GM19099 (cell line): Measurements from ENCODE around the gene IFNL4.

Experiments
- POLR2A ChIP-seq: IDR thresholded peaks from 3 replicates; pipeline ENCODE4 v1.6.1; 2011; ENCODE audit warnings: low read depth; ENCODE audit not compliant: insufficient read length; ENCODE audit errors: extremely low read depth

The IFNL4 gene

DNA sequence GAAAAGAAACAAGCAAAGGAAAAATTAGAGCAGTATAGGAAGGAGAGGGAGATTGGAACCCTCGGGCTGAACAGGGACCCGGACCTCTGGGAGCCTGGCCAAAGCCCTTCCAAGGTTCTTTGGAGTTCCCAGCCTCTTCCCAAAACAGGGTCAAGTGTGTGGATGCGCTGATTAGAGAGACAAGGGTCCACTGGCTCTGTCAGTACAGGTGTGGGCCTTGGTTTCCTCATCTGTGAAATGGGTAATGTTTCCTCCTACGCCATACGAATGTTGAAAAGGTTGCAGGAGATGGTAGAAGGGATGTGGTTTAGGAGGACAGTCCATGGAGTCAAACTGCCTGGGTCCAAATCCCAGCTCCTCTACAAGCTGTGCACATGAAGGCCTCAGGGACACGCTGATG lies 42.5 kb downstream of the IFNL4 start:
- TF ChIP-seq POLR2A = no peak

DNA sequence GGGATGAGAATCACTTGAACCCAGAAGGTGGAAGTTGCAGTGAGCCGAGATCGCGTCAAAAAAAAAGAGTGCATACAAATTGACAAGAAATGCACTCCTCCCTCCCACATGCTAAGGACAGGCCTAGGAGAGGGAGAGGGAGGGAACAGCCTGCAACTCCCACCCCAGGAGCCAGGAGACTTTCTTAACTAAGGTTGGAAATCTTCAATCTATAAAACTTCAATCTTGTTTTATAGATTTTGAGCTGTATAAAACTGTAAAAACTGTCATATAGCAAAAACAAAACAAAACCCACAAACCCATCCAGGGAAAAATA lies 43.2 kb downstream of the IFNL4 start:
- no peak for TF ChIP-seq POLR2A

DNA sequence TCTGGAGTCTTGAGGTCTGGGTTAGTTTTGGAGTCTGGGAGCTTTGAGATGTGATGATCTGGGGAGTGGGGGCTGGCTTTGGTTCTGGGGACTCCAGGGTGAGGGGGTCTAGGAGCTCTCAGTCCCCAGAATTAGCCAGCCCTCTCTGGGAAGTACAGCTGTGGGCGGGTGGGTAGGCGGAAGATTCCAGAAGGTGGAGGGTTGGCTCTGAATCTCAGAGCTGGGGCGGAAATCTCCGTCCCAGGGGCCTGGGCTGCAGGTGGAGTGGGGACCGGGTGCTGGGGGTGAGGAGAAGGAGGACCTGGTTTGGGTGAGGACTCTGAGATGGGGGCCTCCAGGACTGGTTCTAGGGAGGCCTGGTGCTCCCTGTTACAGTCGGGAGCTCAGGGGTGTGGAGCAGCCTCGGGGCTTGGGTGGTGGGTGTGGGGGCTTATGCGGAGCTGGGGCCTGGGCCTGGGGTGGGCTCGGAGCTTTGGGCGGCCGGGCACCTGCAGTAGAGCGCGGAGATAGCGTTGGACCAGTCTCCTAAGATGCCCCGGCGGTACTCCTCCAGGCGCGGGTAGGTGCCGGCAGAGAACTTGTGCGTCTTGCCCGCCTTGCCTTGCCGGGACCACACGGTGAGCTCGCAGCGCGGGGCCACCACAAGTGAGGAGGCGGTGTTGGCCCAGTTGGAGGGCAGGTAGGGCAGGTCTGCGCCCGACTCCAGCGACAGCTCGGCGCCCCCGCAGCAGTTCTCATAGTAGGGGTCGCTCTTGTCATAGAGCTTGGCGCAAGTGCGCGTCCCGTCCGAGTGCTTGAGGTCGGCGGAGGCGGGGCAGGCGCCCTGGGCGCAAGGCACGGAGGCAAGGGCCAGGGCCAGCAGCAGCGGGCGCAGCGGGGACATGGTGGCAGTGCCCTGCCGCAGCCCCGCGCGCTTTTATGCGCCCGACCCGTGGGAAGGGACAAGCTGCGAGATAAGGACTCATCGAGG lies 45.0 kb downstream of the IFNL4 start, which contains the start of gene SYCN:
TSS of gene SYCN (minus strand) at position 892 of the 970 bp plus-strand sequence. CDS start at position 883, 9 bp downstream.
- no peak for TF ChIP-seq POLR2A

DNA sequence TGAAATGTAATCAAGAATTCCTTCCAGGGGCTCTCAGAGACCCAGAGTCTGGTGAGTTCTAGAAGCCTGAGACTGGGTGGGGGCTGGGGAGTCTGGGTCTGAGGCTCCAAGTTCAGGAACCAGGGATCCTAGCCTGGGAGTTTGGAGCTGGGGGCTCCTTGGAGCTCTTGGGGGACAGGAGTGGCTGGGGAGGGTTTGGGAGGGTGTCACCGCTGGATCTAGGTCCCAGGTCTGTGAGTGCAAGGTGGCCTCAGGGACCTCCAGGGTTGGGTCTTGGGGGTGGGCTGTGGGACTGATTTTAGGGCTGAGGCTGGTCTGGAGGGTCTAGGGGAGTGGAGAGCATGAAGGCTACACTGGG lies 45.7 kb downstream of the IFNL4 start:
- no peak for TF ChIP-seq POLR2A

GRCh38 chr19:39200803-39201115 lies 47.9 kb downstream of the IFNL4 start:
- TF ChIP-seq POLR2A = no peak

GRCh38 chr19:39200066-39200802 lies 48.4 kb downstream of the IFNL4 start:
- TF ChIP-seq POLR2A = no peak

- no peak for TF ChIP-seq POLR2A
Observed at GRCh38 chr19:39199025-39199424, 49.6 kb downstream of the IFNL4 start.

DNA sequence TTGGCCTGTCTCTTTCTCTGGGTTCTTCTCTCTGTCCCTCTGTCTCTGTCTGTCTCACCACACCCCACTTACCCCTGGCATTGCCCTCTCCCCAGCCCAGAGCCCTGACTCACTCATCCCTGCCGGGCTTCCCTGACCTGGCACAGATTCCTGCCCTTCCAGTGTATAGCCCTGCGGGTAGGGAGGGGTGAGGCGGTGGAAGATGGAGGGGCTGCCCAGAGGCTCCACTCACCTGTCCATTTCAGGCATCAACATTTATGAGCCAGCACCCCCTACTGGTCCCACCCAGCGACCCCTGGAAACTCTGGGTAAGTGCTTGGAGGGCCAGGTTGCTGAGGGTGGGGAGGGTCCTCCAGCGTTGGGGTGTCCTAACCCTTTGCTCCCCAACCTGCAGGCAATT lies 50.8 kb downstream of the IFNL4 start:
- no peak for TF ChIP-seq POLR2A

GRCh38 chr19:39196860-39197562 lies 51.6 kb downstream of the IFNL4 start, which contains the start of gene NCCRP1:
TSS of gene NCCRP1 (plus strand) at chr19:39196964. CDS start at chr19:39196983, 19 bp downstream.
- no peak for TF ChIP-seq POLR2A

- TF ChIP-seq POLR2A = no peak
Observed at GRCh38 chr19:39196320-39196719, 52.3 kb downstream of the IFNL4 start.
